GM12874 (cell line): Measurements from ENCODE around the gene FOXE3.
A peak's percentile ranks its signal among the peaks of the same experiment; 100 is the strongest.

ENCODE experiments used
- TF ChIP-seq, protein P1 (sequence below): IDR thresholded peaks from 2 replicates; pipeline ENCODE4 v1.5.1; 2011; ENCODE audit warnings: low read depth, mild to moderate bottlenecking, control low read depth, low read length, moderate library complexity; ENCODE audit not compliant: insufficient read depth

FOXE3 gene

DNA sequence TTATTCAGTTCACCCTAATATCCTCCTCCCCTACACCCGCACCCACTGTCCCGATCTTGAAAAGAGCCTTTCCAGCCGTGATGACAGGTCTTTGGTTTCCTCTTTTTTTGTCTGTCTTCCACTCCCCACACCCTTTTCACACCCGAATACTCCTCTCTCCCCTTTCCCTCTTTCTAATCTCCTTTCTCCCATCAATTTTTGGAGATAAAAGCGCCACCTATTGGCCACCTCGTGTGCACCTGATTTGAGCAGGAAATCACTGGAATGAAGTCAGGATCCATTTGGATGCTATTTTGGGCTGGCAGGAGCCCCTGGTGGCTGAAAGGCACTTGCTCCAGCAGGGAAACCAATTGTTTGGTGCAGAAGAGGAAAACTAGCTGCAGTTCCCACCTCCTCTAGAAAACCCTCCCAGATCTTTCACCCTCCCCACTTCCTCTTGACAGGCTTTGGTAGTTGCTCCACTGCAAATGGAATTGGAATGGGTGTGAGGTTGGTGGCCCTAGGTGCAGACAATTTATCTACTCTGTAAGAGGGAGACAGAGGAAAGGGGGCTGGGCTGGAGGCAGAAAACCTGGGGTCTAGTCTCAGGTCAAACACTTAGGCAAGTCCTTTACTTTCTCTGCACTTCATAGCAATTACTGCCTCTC lies 8.4 kb downstream of the FOXE3 start:
- TF ChIP-seq, protein P1, sequence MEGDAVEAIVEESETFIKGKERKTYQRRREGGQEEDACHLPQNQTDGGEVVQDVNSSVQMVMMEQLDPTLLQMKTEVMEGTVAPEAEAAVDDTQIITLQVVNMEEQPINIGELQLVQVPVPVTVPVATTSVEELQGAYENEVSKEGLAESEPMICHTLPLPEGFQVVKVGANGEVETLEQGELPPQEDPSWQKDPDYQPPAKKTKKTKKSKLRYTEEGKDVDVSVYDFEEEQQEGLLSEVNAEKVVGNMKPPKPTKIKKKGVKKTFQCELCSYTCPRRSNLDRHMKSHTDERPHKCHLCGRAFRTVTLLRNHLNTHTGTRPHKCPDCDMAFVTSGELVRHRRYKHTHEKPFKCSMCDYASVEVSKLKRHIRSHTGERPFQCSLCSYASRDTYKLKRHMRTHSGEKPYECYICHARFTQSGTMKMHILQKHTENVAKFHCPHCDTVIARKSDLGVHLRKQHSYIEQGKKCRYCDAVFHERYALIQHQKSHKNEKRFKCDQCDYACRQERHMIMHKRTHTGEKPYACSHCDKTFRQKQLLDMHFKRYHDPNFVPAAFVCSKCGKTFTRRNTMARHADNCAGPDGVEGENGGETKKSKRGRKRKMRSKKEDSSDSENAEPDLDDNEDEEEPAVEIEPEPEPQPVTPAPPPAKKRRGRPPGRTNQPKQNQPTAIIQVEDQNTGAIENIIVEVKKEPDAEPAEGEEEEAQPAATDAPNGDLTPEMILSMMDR, result peak; percentile 59

DNA sequence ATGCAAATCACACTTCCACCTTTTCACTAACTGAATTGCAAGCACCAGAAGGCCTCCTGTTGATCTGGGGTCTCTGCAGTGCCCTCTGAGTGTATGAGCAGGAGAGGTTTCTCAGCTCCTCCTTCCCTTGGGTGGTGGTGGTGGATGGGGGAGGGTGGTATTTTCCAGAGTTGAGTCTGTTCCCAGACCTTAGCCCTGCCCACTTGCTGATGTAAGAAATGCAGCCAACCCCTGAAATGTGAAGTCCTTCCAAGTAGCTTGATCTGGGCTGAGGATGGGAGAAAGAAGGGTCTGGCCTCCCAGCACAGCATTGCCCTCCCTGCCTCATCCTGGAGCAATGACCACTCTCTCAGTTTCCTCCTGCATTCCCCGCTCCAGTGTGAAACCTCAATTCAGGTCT lies 15.4 kb downstream of the FOXE3 start:
- TF ChIP-seq, protein P1, result no peak

DNA sequence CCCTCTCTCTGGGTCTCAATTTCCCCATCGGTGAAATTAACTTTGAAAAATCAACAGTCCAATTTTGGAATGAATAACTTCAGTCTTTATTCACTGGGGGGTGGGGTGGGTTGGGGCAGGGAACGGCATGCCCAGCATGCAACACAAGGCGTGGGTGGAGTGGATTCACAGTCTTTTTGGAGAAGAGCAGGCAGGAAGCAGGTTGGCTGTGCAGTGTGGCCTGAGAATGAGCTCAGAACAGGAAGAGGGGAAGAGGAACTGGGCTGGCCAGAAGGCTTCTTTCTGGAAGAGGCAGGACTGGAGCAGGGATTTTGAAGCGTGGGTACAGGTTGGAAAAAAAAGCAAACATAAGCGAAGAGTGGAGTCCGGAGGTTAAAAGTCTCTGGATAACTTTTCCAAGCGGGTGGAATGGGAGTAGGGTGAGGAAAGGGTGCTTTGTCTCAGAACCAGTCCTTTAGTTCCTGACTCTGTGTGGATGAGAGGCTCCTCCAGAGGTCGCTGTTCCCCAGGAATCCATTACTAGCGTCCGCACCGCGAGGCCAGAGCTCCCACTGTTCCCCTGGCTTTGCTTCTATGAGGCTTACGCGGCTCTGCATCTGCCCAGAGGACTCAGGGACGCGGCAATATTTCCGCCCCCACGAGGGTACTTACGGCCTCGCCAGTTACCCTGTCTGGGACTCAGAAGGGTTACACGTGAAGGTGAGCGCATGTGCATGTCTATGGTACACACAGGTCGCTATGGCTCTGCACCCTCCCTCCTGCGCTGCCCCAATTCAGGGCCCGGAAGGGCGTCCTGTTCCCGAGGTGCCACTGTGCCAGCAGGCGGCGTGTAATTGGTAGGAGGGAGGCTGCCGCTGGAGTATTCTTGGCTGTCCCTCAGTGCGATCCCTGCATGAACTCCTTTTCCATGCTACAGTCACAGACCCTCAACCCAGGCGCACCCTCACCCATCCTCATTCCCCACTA lies 16.3 kb downstream of the FOXE3 start:
- TF ChIP-seq, protein P1, result peak; percentile 78

DNA sequence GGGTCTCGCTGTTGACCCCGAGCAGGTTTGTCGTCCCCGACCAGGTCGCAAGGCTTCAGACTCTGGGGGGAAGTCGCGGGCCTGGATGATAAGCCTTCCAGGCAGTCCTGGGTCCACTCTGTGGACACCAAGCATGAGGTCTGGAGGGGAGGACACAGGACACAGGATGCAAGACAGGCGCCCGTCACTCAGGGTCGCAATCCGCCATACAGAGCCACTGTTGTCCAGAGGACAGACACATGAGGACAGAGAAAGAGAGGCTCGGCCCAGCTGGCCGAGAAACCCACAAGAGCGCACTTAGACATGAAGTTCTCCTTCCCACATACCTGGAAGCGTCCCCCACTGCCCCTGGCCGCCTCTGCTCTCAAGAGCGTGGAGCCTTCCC lies 16.9 kb downstream of the FOXE3 start:
- TF ChIP-seq, protein P1, result no peak

DNA sequence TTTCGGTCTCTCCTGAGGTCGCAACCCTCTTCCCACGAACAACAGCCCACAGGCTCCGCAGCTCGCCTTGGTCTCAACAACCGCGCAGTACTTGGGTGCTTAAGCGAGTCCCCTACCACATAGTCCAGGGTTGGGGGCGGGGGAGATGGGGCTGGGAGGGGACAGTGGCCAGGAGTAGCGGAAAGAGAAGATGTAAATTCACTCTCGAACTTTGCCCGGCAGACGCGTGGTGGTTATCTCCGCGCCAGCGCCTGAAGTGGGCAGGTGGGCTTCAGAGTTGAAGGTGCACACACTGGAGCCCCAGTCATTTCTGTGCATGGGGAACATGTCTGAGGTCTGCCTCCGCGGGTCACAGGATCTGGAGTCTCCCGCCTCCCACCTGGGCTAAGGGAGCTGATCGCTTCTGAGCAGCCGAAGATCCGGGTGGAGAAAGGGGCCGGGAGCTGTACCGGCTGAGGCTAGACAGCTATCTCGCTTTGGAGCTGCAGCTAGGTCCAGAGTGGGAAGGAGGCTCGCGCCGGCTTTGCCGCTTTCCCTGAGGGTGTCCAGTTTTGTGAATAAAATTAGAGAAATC lies 17.5 kb downstream of the FOXE3 start:
- TF ChIP-seq, protein P1, result no peak

DNA sequence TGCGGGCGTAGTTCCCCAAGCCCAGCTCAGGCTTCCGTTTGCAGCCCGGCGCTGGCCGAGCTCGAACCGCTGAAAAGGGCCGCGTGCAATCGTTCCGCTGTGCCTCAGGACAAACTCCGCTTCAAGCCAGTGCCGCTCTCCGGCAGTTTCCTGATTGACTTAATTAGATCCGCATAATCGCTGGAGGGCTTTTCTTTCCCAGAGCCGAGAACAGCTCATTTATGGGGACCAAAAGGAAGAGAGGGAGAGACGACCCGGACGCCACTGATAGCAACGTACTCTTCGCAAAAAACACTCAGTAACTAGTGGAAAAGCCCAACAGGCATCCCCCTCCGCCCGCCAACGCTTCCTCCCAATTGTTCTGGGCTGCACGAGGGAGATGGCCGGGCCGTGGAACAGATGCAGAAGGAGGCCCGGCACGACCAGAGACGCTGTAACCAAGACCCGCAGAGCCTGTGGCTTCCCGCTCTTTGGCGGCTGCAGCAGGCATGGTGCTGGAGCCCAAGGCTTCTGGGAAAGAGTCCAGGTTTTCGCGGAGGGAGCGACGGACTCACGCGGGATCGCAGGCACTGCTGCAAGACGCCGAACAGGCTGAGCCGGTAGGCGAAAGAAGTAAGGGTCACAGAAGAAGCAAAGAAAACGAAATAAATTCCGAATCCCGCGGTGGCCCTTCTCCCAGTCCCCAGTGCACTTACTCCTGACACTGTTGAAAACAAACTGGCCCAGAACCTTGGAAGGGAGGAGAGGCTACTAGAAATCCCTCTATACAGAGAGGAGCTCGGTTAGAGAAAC lies 18.2 kb downstream of the FOXE3 start:
- TF ChIP-seq, protein P1, result no peak
